GM18511 (cell line): ENCODE data around the gene VRK3.

Experiments used
- ATAC-seq: cut with Tn5 transposase; IDR thresholded peaks from one replicate; pipeline ENCODE4 v1.9.1; 2021; ENCODE audit warnings: mild to moderate bottlenecking, moderate library complexity; ENCODE audit not compliant: unreplicated experiment

Gene VRK3

DNA sequence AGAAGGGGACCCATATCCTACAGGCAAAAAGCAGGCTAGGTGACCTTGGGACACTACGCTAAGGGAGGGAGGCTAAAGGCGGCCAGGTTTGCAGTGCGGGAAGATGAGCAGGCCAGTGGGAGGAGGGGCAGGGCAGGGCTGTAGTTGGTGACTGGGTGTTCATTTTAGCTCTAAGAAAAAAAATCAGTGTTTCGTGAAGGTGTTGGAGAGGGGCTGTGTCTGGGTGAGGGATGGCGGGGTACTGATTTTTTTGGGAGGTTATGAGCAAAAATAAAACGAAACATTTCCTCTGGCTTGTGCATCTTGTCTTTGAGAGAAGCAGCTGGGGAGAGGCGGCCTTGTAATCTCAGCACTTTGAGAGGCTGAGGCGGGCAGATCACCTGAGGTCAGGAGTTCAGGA, 91.5 kb downstream of the VRK3 start:
- ATAC-seq: no peak

DNA sequence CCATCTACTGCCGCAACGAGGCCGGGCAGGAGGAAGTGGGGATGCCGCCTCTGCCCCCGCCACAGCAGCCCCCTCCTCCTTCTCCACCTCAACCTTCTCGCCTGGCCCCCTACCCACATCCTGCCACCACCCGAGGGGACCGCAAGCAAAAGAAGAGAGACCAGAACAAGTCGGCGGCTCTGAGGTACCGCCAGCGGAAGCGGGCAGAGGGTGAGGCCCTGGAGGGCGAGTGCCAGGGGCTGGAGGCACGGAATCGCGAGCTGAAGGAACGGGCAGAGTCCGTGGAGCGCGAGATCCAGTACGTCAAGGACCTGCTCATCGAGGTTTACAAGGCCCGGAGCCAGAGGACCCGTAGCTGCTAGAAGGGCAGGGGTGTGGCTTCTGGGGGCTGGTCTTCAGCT, 92.4 kb downstream of the VRK3 start:
- no peak for ATAC-seq

DNA sequence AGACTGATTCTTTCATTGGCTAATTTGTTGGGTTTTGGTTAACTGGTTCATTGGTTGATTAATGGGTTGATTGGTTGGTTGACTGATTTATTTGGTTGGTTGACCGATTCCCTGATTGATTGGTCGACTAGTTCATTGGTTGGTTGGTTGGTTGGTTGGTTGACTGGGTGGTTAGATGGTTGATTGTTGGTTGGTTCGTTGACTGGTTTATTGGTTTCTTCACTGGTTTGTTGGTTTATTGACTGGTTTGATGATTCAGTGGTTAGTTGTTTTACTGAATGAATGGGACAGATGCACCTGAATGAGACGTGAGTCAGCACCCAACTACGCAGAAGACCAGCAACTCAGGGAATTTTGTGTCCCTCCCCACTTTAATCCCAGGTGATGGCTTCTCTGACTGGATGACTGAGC, 93.1 kb downstream of the VRK3 start:
- no peak for ATAC-seq

DNA sequence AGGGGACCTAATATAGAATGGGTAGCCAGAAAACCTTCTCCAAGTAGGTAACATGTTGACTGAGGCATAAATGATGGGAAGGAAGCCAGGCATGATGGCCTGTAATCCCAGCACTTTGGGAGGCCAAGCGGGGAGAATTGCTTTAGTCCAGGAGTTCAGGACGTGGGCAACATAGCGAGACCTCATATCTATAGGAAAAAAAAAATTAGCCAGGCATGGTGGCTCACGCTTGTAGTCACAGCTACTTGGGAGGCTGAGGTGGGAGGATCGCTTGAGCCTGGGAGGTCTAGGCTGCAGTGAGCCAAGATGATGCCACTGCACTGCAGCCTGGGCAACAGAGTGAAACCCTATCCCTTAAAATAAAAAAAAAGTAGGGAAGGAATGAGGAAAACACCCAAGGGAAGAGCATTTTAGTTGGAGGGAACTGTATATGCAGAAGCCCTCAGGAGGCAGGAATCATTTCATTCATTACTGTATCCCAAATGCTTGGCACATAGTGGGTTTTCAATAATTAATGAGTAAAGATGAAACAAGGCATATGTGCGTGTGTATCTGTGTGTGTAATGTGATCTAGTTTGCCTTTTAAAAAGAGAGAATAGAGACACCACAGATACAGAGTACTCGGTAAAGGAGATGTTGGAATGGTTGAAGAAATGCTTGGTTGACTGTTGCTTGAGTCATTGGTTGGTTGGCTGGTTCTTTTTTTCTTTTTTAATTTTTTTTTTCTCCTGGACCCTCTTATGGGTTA, 93.7 kb downstream of the VRK3 start:
- ATAC-seq: no peak

DNA sequence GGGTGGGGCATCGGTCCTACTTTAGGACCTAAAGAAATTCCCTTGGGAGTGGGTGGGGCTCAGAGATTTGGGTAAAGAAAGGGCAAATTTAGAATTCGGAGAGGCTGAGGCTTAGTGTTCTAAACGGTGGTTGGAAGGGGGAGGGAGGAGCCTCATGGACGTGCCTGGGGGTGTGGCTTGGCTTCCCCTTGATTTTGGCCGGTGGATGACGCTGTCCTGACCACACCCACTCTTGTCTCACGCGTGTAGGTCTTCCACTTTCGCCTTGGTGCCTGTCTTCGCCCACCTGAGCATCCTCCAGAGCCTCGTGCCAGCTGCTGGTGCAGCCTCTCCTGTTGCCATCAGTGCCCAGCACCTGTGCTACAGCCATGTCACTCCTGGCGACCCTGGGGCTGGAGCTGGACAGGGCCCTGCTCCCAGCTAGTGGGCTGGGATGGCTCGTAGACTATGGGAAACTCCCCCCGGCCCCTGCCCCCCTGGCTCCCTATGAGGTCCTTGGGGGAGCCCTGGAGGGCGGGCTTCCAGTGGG, 94.6 kb downstream of the VRK3 start:
- ATAC-seq: no peak

DNA sequence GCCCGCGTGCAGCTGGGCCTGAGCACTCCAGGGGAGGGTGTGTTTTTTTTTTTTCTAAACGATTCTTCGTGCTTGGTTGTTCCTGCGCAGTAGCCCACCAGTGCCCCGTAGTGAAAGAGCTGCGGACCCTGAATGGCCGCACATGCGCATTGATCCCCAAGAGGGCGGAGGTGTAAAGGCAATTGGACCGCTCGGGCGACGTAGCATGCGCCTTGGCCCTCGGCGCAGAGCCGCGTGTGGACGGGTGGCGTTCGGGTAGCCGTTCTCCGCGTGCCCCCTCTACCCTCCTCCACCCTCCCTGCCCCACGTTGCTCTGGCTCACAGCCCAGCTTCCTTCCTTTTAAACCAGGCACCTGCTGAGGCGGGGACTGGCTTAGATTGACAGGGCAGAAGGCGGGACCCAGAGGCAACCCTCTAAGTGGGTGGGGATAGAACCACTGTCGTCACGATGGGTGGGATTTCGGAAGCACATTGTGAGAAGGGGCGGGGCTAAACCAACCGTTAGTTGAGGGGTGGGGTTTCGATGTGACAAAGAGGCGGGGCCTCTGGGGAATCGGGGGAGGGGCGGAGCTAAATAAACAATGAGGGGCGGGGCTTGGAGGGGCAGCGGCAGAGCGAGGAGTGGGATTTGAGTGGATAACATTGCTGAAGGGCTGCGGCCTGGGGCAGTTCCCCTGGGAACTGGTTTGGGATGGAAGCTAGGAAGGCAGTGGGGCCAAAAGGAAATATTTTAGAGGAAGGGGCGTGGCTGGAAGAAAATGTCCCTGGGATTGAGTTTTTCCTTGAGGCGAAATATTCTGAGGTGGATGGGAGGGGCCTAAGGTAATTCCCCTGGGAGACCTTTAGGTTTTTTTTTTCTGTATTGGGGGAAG, 95.3 kb downstream of the VRK3 start:
- peak; percentile 62 for ATAC-seq

DNA sequence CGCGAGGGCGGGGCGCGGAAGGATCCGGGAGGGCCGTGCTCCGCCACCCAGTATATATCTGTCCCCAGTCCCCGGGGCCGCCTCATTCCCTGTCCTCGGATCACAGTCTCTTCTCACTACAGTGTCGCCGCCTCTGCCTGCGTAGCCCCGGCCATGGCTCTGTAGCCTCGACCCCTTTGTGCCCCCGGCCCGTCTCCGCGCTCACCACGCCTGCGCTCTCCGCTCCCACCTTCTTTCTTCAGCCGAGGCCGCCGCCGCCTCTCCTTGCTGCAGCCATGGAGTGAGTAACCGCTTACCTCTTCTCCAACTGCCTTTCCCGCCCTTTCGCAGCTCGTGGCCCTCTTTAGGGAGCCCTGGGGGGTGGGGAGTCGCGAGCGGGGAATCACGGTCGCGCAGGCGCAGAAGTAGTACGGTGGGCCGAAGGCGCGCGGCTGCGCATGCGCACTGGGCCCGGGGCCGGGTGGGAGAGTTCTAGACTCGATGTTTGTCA, 96.0 kb downstream of the VRK3 start, which contains the start of the genes ATF5 and NUP62:
Gene ATF5, plus strand, starts transcription at position 85 of the 490 bp plus-strand sequence. CDS start 1,646 bp downstream, outside the sequence.
Gene NUP62, minus strand, starts transcription at position 384 of the 490 bp plus-strand sequence. CDS start 19,697 bp downstream, outside the sequence.
- peak; percentile 35 for ATAC-seq

DNA sequence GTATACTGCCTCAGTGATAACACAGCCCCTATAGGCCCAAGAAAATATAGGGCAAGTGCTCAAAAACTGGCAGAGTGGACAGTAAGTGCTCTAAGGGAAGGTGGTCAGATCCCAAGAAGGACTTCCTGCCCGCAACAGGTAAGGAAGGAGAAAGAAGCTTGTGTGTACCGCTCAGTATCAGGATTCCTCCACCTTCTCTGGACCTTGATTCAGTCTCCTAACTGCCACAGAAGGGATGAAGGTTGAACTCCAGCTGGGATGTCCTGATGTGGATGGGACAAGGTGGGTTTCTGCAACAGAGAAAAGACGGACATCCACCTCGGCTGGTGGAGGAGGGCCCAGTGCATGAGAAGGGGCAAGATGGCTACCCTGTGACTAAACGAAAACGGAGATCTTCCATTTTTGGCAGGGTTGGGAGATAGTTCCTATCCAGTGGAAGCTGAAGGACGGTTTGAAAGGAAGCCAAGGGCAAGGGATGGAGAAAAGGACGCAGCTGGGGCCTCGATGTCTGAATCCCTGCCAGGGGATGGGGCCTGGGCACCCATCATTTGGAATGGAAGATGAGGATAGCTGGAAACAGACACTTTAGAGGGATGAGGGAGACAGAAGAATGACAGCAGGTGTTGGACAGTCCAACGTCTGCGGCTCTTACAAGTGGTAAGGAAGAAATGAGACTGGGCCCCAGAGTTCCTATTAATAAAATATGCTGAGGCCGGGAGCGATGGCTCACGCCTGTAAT, 97.5 kb downstream of the VRK3 start:
- no peak for ATAC-seq

DNA sequence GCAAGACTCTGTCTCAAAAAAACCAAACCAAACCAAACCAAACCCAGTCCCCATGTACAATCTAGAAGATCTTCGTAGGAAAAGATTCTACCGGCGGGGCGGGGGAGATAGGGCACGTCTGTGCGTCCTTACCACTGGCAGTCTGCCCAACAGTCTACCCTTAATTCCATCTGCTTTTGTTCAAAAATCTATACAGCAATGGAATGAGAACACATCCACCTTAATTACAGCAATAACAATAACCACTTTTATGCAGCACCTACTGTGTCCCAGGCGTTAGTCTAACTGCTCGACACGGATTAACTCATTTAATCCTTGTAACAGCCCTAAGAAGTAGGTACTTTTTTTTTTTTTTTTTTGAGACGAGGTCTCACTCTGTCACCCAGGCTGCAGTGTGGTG, 98.7 kb downstream of the VRK3 start:
- ATAC-seq: no peak
